ENCODE data around the gene GFER.

The GFER gene

DNA sequence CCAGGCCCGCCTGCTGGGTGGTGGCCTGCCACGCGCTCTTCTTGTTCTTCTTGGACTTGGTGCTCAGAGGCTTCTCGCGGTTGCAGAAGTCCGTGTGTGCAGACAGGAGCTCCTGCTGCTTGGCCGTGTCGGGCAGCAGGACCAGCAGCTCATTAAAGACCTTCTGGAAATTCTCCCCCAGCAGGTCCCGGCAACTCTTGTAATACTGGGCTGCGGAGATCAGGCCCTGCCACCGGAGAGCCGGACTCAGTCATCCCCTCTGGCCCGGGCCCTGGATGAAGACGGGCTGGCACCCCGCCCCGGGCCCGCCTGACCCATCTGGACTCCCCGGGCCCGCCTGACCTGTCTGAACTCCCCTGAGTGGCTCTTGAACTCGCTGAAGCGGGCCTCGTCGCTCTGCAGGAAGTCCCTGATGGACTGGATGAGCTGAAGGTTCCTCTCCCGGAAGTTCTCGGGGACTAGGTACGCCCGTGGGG is 14.4 kb downstream of the GFER start:
- ATAC-seq, result no peak
- no peak for TF ChIP-seq SNAI2 (CRISPR knock-in tag; IDR thresholded peaks at IDR 0.05)
- TF ChIP-seq ZNF8 (CRISPR knock-in tag; IDR thresholded peaks at IDR 0.05), result no peak
- no peak for TF ChIP-seq TCF4 (CRISPR knock-in tag; IDR thresholded peaks at IDR 0.05; ENCODE audit: borderline replicate concordance)
- TF ChIP-seq OSR1 (CRISPR knock-in tag; IDR thresholded peaks at IDR 0.05), result no peak
- TF ChIP-seq, protein P1, sequence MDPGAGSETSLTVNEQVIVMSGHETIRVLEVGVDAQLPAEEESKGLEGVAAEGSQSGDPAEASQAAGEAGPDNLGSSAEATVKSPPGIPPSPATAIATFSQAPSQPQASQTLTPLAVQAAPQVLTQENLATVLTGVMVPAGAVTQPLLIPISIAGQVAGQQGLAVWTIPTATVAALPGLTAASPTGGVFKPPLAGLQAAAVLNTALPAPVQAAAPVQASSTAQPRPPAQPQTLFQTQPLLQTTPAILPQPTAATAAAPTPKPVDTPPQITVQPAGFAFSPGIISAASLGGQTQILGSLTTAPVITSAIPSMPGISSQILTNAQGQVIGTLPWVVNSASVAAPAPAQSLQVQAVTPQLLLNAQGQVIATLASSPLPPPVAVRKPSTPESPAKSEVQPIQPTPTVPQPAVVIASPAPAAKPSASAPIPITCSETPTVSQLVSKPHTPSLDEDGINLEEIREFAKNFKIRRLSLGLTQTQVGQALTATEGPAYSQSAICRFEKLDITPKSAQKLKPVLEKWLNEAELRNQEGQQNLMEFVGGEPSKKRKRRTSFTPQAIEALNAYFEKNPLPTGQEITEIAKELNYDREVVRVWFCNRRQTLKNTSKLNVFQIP (CRISPR knock-in tag; IDR thresholded peaks at IDR 0.05; ENCODE audit: borderline replicate concordance, low read depth), result no peak
- TF ChIP-seq PATZ1 (CRISPR knock-in tag; IDR thresholded peaks at IDR 0.05; ENCODE audit: borderline replicate concordance), result no peak
- no peak for TF ChIP-seq ZFP30 (CRISPR knock-in tag; IDR thresholded peaks at IDR 0.05)
- no peak for TF ChIP-seq CSDC2 (CRISPR knock-in tag; IDR thresholded peaks at IDR 0.05)
- no peak for TF ChIP-seq ZFP3 (CRISPR knock-in tag; IDR thresholded peaks at IDR 0.05)
- no peak for TF ChIP-seq ISL1 (CRISPR knock-in tag; IDR thresholded peaks at IDR 0.05)
- no peak for TF ChIP-seq ESRRG (CRISPR knock-in tag; IDR thresholded peaks at IDR 0.05)
- no peak for TF ChIP-seq GLIS3 (CRISPR knock-in tag; IDR thresholded peaks at IDR 0.05)
- TF ChIP-seq ZNF565 (CRISPR knock-in tag; conservative IDR thresholded peaks at IDR 0.05; ENCODE audit: low read depth), result no peak
- no peak for TF ChIP-seq RARB (CRISPR knock-in tag; IDR thresholded peaks at IDR 0.05)
- no peak for TF ChIP-seq ZNF70 (CRISPR knock-in tag; IDR thresholded peaks at IDR 0.05)
- no peak for TF ChIP-seq CSRNP3 (CRISPR knock-in tag; IDR thresholded peaks at IDR 0.05)
- TF ChIP-seq, protein P2, sequence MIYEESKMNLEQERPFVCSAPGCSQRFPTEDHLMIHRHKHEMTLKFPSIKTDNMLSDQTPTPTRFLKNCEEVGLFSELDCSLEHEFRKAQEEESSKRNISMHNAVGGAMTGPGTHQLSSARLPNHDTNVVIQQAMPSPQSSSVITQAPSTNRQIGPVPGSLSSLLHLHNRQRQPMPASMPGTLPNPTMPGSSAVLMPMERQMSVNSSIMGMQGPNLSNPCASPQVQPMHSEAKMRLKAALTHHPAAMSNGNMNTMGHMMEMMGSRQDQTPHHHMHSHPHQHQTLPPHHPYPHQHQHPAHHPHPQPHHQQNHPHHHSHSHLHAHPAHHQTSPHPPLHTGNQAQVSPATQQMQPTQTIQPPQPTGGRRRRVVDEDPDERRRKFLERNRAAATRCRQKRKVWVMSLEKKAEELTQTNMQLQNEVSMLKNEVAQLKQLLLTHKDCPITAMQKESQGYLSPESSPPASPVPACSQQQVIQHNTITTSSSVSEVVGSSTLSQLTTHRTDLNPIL (CRISPR knock-in tag; IDR thresholded peaks at IDR 0.05; ENCODE audit: low read depth), result no peak
- TF ChIP-seq BACH2 (CRISPR knock-in tag; IDR thresholded peaks at IDR 0.05; ENCODE audit: borderline replicate concordance), result no peak
- TF ChIP-seq ZC3H10 (CRISPR knock-in tag; IDR thresholded peaks at IDR 0.05), result no peak
- TF ChIP-seq, protein P3, sequence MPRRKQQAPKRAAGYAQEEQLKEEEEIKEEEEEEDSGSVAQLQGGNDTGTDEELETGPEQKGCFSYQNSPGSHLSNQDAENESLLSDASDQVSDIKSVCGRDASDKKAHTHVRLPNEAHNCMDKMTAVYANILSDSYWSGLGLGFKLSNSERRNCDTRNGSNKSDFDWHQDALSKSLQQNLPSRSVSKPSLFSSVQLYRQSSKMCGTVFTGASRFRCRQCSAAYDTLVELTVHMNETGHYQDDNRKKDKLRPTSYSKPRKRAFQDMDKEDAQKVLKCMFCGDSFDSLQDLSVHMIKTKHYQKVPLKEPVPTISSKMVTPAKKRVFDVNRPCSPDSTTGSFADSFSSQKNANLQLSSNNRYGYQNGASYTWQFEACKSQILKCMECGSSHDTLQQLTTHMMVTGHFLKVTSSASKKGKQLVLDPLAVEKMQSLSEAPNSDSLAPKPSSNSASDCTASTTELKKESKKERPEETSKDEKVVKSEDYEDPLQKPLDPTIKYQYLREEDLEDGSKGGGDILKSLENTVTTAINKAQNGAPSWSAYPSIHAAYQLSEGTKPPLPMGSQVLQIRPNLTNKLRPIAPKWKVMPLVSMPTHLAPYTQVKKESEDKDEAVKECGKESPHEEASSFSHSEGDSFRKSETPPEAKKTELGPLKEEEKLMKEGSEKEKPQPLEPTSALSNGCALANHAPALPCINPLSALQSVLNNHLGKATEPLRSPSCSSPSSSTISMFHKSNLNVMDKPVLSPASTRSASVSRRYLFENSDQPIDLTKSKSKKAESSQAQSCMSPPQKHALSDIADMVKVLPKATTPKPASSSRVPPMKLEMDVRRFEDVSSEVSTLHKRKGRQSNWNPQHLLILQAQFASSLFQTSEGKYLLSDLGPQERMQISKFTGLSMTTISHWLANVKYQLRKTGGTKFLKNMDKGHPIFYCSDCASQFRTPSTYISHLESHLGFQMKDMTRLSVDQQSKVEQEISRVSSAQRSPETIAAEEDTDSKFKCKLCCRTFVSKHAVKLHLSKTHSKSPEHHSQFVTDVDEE (CRISPR knock-in tag; IDR thresholded peaks at IDR 0.05), result no peak

- no peak for TF ChIP-seq GLIS3 (CRISPR knock-in tag; IDR thresholded peaks at IDR 0.05)
- no peak for TF ChIP-seq SNAI2 (CRISPR knock-in tag; IDR thresholded peaks at IDR 0.05)
- no peak for TF ChIP-seq CSDC2 (CRISPR knock-in tag; IDR thresholded peaks at IDR 0.05)
- no peak for TF ChIP-seq ZC3H10 (CRISPR knock-in tag; IDR thresholded peaks at IDR 0.05)
- no peak for TF ChIP-seq PPARA (CRISPR knock-in tag; IDR thresholded peaks at IDR 0.05; ENCODE audit: borderline replicate concordance)
- no peak for TF ChIP-seq ARNTL (CRISPR knock-in tag; IDR thresholded peaks at IDR 0.05; ENCODE audit: borderline replicate concordance, low read depth)
- no peak for TF ChIP-seq PATZ1 (CRISPR knock-in tag; IDR thresholded peaks at IDR 0.05; ENCODE audit: borderline replicate concordance)
- TF ChIP-seq ZNF70 (CRISPR knock-in tag; IDR thresholded peaks at IDR 0.05), result no peak
- no peak for TF ChIP-seq TOX (CRISPR knock-in tag; IDR thresholded peaks at IDR 0.05; ENCODE audit: borderline replicate concordance)
- TF ChIP-seq, protein P1 (CRISPR knock-in tag; IDR thresholded peaks at IDR 0.05; ENCODE audit: borderline replicate concordance, low read depth), result no peak
- no peak for TF ChIP-seq ZNF8 (CRISPR knock-in tag; IDR thresholded peaks at IDR 0.05)
- no peak for TF ChIP-seq ESRRG (CRISPR knock-in tag; IDR thresholded peaks at IDR 0.05)
- ATAC-seq, result no peak
Observed at GRCh38 chr16:1998852-1999801, 15.1 kb downstream of the GFER start.

Measured in SK-N-SH treated with all-trans-retinoic acid at 6 μM for 48 hours (cell line).